ENCODE data around the gene LIMS3. TPM values are rescaled to one million over a fixed set of nuclear protein-coding genes. Genes with fewer than 3 reads are reported as not detected.
"Not testable (repeated sequence)": the region's sequence is repeated elsewhere in the genome, so short reads cannot be mapped to it uniquely, and the experiment has no call there.

Gene LIMS3, protein sequence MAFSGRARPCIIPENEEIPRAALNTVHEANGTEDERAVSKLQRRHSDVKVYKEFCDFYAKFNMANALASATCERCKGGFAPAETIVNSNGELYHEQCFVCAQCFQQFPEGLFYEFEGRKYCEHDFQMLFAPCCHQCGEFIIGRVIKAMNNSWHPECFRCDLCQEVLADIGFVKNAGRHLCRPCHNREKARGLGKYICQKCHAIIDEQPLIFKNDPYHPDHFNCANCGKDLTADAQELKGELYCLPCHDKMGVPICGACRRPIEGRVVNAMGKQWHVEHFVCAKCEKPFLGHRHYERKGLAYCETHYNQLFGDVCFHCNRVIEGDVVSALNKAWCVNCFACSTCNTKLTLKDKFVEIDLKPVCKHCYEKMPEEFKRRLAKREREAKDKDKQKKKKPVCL
- total RNA-seq (2014; rRNA removed; shearing (Covaris generic)) (1.1 and 1.8 TPM in 2 replicates), total RNA-seq (2022) (1.9 and 2.1 TPM in 2 replicates), Bru-seq, nascent RNA (not detected), BruChase-seq, experiment 1, labeled RNA remaining after a 6-hour chase (not detected), BruChase-seq, experiment 2, labeled RNA remaining after a 2-hour chase (not detected)
- long read RNA-seq: 0 reads

DNA sequence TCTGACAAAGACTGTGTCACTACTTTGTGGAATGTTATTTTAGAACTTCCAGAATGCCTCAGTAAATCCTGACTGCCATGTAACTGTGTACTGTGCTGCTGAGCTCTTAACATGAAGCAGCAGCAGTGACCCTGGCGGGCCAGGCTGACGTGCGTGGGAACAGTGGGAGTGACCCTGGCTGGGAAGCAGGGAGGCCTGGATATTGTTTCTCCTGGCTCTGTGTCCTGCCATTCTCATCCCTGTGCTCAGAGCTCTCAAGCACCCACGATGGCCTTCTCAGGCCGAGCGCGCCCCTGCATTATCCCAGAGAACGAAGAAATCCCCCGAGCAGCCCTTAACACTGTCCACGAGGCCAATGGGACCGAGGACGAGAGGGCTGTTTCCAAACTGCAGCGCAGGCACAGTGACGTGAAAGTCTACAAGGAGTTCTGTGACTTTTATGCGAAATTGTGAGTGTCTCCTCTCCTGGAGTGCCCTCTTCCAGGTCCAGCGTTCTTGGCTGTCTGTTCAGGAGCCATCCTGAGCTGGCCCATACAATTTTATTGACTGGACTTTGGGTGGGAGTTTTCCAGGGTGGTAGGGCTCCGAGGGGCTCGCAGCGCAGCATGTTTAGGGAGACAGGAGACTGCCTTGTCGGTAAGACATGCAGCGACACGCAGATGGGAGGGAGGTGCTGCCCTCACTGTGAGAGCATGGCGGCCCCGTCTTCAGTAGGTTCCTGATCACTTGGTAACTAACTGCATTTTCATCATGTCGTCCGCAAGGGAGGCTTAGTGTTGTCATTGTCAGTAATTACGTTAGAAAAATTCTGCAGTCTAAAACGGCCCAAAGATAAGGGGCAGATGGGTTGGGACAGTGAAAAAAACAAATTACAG, at the start of gene LIMS3:
LIMS3 (plus strand) TSS at position 227 of the 875 bp plus-strand sequence; CDS start at position 268, 41 bp downstream.
- H3K4me3 ChIP-seq (ENCODE audit: low read depth, low read length, poor library complexity, severe bottlenecking); H3K9me3 ChIP-seq (ENCODE audit: low read length); H3K4me2 ChIP-seq (ENCODE audit: low read length); H3K4me1 ChIP-seq (ENCODE audit: insufficient read depth, low read length, poor library complexity, severe bottlenecking); BruUV-seq (replicated peaks); intact Hi-C loops (cut with micrococcal nuclease; ENCODE audit: unreplicated experiment); H3K27ac ChIP-seq (ENCODE audit: low read depth, low read length, poor library complexity, severe bottlenecking); H3K36me3 ChIP-seq (ENCODE audit: insufficient read depth, low read length); H4K20me1 ChIP-seq (ENCODE audit: insufficient read depth, low read length); H2AFZ ChIP-seq (ENCODE audit: low read length); H3K9me2 ChIP-seq (ENCODE audit: insufficient read depth, low read length); POLR2A ChIA-PET; H3K79me2 ChIP-seq (ENCODE audit: insufficient read depth, low read depth, low read length); DNase-seq (ENCODE audit: low spot score); CTCF ChIA-PET (ENCODE audit: unreplicated experiment): not testable (repeated sequence)

DNA sequence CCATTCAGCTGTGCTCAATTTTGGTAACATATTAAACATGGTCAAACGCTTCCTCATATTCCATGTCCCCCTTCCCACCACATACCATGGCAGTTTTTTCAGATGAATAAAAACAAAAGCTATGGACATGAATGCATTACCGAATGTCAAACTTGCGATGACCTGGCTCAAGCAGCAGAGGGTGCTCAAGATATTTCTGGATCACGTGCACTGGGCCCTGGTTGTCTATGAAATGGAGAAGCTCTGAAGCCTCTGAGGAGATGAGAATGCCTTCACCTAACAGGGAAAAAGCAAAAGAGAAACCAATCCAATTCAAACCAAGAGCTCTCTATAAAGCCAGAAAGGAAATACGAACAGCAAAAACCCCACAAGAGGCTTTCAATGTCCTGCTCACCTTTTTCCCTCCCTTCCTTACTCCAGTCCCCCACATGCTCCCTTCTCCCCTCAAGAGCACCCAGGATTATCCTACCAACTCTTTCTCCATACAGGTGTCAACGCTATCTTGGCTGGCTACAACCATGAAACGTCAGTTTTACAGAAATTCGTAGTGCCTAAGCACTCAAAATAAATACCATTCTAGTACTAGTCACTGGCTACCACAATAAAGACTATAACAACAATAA, 27.2 kb upstream of the LIMS3 start:
- H3K4me1 ChIP-seq (ENCODE audit: insufficient read depth, low read length, poor library complexity, severe bottlenecking); POLR2A ChIA-PET; H3K9me3 ChIP-seq (ENCODE audit: low read length); H3K79me2 ChIP-seq (ENCODE audit: insufficient read depth, low read depth, low read length); H4K20me1 ChIP-seq (ENCODE audit: insufficient read depth, low read length); CTCF ChIA-PET (ENCODE audit: unreplicated experiment); BruUV-seq (replicated peaks); H3K27ac ChIP-seq (ENCODE audit: low read depth, low read length, poor library complexity, severe bottlenecking); intact Hi-C loops (cut with micrococcal nuclease; ENCODE audit: unreplicated experiment); H3K4me2 ChIP-seq (ENCODE audit: low read length); H3K36me3 ChIP-seq (ENCODE audit: insufficient read depth, low read length); H2AFZ ChIP-seq (ENCODE audit: low read length); H3K4me3 ChIP-seq (ENCODE audit: low read depth, low read length, poor library complexity, severe bottlenecking); DNase-seq (ENCODE audit: low spot score); H3K9me2 ChIP-seq (ENCODE audit: insufficient read depth, low read length): not testable (repeated sequence)

DNA sequence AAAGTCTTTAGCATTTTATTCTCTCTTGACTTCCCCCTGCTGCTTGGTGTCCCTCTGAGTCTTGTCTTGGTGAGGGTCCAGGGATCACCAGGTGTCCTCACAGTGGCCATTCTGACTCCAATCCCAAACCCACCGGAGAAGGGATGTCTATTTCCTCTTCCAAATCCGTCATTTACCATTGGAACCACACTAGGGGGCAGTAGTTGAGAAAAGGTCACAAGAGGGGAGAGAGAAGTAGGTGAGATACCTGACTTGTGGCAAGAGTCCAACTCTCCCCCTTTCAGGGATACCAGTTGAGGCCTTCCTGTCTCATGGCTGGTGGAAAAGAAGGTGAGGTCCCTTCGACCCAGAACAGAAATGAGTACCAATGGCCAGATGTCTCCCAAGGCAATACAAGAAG, 21.9 kb upstream of the LIMS3 start:
- H3K79me2 ChIP-seq (ENCODE audit: insufficient read depth, low read depth, low read length); H3K4me3 ChIP-seq (ENCODE audit: low read depth, low read length, poor library complexity, severe bottlenecking); H3K36me3 ChIP-seq (ENCODE audit: insufficient read depth, low read length); H4K20me1 ChIP-seq (ENCODE audit: insufficient read depth, low read length); intact Hi-C loops (cut with micrococcal nuclease; ENCODE audit: unreplicated experiment); H3K4me1 ChIP-seq (ENCODE audit: insufficient read depth, low read length, poor library complexity, severe bottlenecking); CTCF ChIA-PET (ENCODE audit: unreplicated experiment); H3K4me2 ChIP-seq (ENCODE audit: low read length); H3K27ac ChIP-seq (ENCODE audit: low read depth, low read length, poor library complexity, severe bottlenecking); BruUV-seq (replicated peaks); DNase-seq (ENCODE audit: low spot score); POLR2A ChIA-PET; H2AFZ ChIP-seq (ENCODE audit: low read length); H3K9me3 ChIP-seq (ENCODE audit: low read length); H3K9me2 ChIP-seq (ENCODE audit: insufficient read depth, low read length): not testable (repeated sequence)

DNA sequence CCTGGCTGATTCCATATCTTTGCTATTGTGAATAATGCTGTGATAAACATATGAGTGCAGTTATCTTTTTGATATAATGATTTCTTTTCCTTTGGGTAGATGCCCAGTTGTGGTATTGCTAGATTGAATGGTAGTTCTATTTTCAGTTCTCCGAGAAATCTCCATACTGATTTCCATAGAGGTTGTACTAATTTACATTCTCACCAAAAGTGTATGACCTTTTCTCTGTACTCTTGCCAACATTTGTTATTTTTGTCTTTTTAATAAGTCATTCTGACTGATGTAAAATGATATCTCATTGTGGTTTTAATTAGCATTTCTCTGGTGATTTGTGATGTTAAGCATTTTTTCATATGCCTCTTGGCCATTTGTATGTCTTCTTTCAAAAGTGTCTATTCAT, 16.4 kb upstream of the LIMS3 start:
- H2AFZ ChIP-seq (ENCODE audit: low read length); POLR2A ChIA-PET; H3K9me2 ChIP-seq (ENCODE audit: insufficient read depth, low read length); H3K36me3 ChIP-seq (ENCODE audit: insufficient read depth, low read length); H3K27ac ChIP-seq (ENCODE audit: low read depth, low read length, poor library complexity, severe bottlenecking); H3K9me3 ChIP-seq (ENCODE audit: low read length); H4K20me1 ChIP-seq (ENCODE audit: insufficient read depth, low read length); H3K4me1 ChIP-seq (ENCODE audit: insufficient read depth, low read length, poor library complexity, severe bottlenecking); H3K79me2 ChIP-seq (ENCODE audit: insufficient read depth, low read depth, low read length); H3K4me2 ChIP-seq (ENCODE audit: low read length); intact Hi-C loops (cut with micrococcal nuclease; ENCODE audit: unreplicated experiment); H3K4me3 ChIP-seq (ENCODE audit: low read depth, low read length, poor library complexity, severe bottlenecking); CTCF ChIA-PET (ENCODE audit: unreplicated experiment); DNase-seq (ENCODE audit: low spot score); BruUV-seq (replicated peaks): not testable (repeated sequence)

DNA sequence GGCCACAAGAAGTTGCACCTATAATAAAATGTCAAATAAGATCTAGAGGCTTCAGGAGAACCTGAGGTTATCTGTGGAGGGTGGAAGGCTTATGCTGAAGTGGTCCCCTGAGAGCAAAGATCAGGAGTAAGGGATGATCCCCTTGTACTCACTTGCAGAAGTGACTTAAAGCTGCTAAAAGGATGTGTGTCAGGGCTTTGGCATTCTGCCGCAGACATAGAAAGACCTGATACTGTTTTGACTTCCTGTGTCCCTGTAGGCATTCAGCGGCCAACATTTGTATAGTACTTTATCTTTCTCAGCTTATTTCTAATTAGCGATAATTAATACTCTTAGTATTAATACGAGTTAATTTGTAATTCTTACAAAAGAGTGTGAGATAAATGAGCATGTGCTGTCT, 10.1 kb upstream of the LIMS3 start:
- H3K9me2 ChIP-seq (ENCODE audit: insufficient read depth, low read length); H3K4me2 ChIP-seq (ENCODE audit: low read length); H4K20me1 ChIP-seq (ENCODE audit: insufficient read depth, low read length); CTCF ChIA-PET (ENCODE audit: unreplicated experiment); H3K36me3 ChIP-seq (ENCODE audit: insufficient read depth, low read length); H3K9me3 ChIP-seq (ENCODE audit: low read length); H3K4me3 ChIP-seq (ENCODE audit: low read depth, low read length, poor library complexity, severe bottlenecking); DNase-seq (ENCODE audit: low spot score); H3K27ac ChIP-seq (ENCODE audit: low read depth, low read length, poor library complexity, severe bottlenecking); intact Hi-C loops (cut with micrococcal nuclease; ENCODE audit: unreplicated experiment); H2AFZ ChIP-seq (ENCODE audit: low read length); H3K4me1 ChIP-seq (ENCODE audit: insufficient read depth, low read length, poor library complexity, severe bottlenecking); BruUV-seq (replicated peaks); H3K79me2 ChIP-seq (ENCODE audit: insufficient read depth, low read depth, low read length); POLR2A ChIA-PET: not testable (repeated sequence)

DNA sequence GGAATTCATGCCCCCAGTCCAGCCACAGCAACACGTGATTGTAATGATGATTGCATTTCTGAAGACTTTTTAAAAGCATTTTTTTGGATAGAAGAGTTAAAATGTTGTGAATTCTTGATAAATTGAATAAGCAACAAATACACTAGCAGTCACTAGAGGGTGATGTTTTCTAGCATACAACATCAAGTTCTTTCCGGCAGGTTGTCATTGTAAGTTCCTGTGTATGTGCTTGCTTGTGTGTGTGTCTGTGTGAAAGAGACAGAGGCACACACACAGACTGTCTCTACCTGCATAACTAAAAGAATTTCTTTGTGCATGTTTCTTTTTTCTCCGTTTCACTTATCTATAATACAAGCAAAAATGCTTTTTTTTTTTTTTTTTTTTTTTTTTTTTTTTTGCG, 8.6 kb upstream of the LIMS3 start:
- DNase-seq (ENCODE audit: low spot score); H3K9me3 ChIP-seq (ENCODE audit: low read length); POLR2A ChIA-PET; H3K36me3 ChIP-seq (ENCODE audit: insufficient read depth, low read length); H3K4me1 ChIP-seq (ENCODE audit: insufficient read depth, low read length, poor library complexity, severe bottlenecking); H4K20me1 ChIP-seq (ENCODE audit: insufficient read depth, low read length); H3K79me2 ChIP-seq (ENCODE audit: insufficient read depth, low read depth, low read length); H2AFZ ChIP-seq (ENCODE audit: low read length); BruUV-seq (replicated peaks); CTCF ChIA-PET (ENCODE audit: unreplicated experiment); H3K4me3 ChIP-seq (ENCODE audit: low read depth, low read length, poor library complexity, severe bottlenecking); H3K27ac ChIP-seq (ENCODE audit: low read depth, low read length, poor library complexity, severe bottlenecking); H3K4me2 ChIP-seq (ENCODE audit: low read length); intact Hi-C loops (cut with micrococcal nuclease; ENCODE audit: unreplicated experiment); H3K9me2 ChIP-seq (ENCODE audit: insufficient read depth, low read length): not testable (repeated sequence)
